ENCODE data around the gene SS18L1. TPM values are rescaled to one million over a fixed set of nuclear protein-coding genes. Genes with fewer than 3 reads are reported as not detected.

Gene SS18L1
- total and polyA plus RNA-seq, 10 of the 15 experiments (the other 5 are each of a cell fraction or from before 2014, with no cell fraction given), result 1.8 to 20.0 (median 6.6) TPM

- peaks cover 20% of the 10 kb centered on the region for H4K20me1 ChIP-seq (ENCODE audit: control insufficient read depth, insufficient read depth)
Observed at GRCh38 chr20:62139636-62140035, 3.9 kb upstream of the SS18L1 start.

GRCh38 chr20:62141043-62141396, 2.5 kb upstream of the SS18L1 start:
- peak; percentile 57 for FAIRE-seq
- CTCF ChIA-PET, result interaction anchor here (1.1 to 1.8 kb wide), 5 partner anchors 9 to 132 kb away, joined by 4 to 26 read pairs (median 6); partner anchors contain the start of gene LSM14B
- 54% methylated on average over 7 of the region's 7 CpGs for WGBS (ENCODE audit: insufficient coverage, insufficient replicate concordance, low lambda C conversion rate, missing lambda C conversion rate)
- no peak for TF ChIP-seq PAX8 (IDR thresholded peaks at IDR 0.05)
- no peak for TF ChIP-seq NFYB (IDR thresholded peaks at IDR 0.05; ENCODE audit: insufficient read depth, low read depth, low read length)
- no peak for TF ChIP-seq TCF3 (IDR thresholded peaks at IDR 0.05; ENCODE audit: borderline replicate concordance, insufficient read depth, low read depth, low read length)
- no peak for TF ChIP-seq PML (IDR thresholded peaks at IDR 0.05; ENCODE audit: low read length)
- TF ChIP-seq SMC3 (IDR thresholded peaks at IDR 0.05; ENCODE audit: borderline replicate concordance, low read length), result no peak
- TF ChIP-seq PRDM15 (CRISPR knock-in tag; IDR thresholded peaks at IDR 0.05), result no peak
- no peak for TF ChIP-seq PKNOX1 (IDR thresholded peaks at IDR 0.05)
- TF ChIP-seq CTCF (IDR thresholded peaks at IDR 0.05 in 2 of 3, conservative IDR thresholded peaks at IDR 0.05 in 1 of 3; ENCODE audit: control insufficient read depth in 2 of 3, extremely low read depth in 1 of 3, insufficient read depth in 1 of 3, low read depth in 3 of 3, low read length in 3 of 3), result no peak

More at GRCh38 chr20:62139636-62140035, 3.9 kb upstream of the SS18L1 start:
- 92% methylated on average over 13 of the region's 13 CpGs for WGBS (ENCODE audit: insufficient coverage, insufficient replicate concordance, low lambda C conversion rate, missing lambda C conversion rate)
- FAIRE-seq, result no peak
- Histone ChIP-seq H3K9me3 (replicated peaks; ENCODE audit: control insufficient read depth, insufficient read depth, low read length) (no peaks in the 10 kb centered on the region), H3K27ac (ENCODE audit: control insufficient read depth, insufficient read depth) (no peak overlapping the region), H3K9ac (ENCODE audit: control insufficient read depth, insufficient read depth, low read length) (no peak overlapping the region), H3K4me3 (no peak overlapping the region), H3K4me1 (ENCODE audit: control insufficient read depth, insufficient read depth, low read length) (peaks cover 10% of the 10 kb centered on the region), H3K4me2 (ENCODE audit: control insufficient read depth, insufficient read depth) (no peak overlapping the region), H3K36me3 (ENCODE audit: control insufficient read depth in 2 of 2, insufficient read depth in 2 of 2, low read length in 1 of 2) (peaks cover 33 to 52% of the 10 kb centered on the region in 2 experiments), H3K79me2 (ENCODE audit: control insufficient read depth, insufficient read depth, low read length) (peaks cover 53% of the 10 kb centered on the region), H3K27me3 (replicated peaks in 1 of 2; ENCODE audit: control insufficient read depth in 2 of 2, insufficient read depth in 2 of 2, low read length in 1 of 2) (no peaks in the 10 kb centered on the region), H2AFZ (ENCODE audit: control insufficient read depth, low read depth, low read length) (no peak overlapping the region)
- BruUV-seq (replicated peaks), result no TSS peak
- ChIA-PET CTCF (interaction anchor here (2.8 kb wide), 1 partner anchor 129 kb away, joined by 20 read pairs; no protein-coding TSS in a partner anchor), SMC1A (ENCODE audit: uncharacterized antibody, unreplicated experiment) (interaction anchor here (1.0 kb wide), 1 partner anchor 128 kb away, joined by 10 read pairs; no protein-coding TSS in a partner anchor), RAD21 (ENCODE audit: unreplicated experiment) (no interaction called here), POLR2A (no interaction called here)
- DNase-seq (ENCODE audit: low read depth, low spot score), result no peak
- intact Hi-C loops (cut with micrococcal nuclease; ENCODE audit: unreplicated experiment) (loop anchor here (5.0 kb wide), 1 partner anchor 77 kb away; no protein-coding TSS in a partner anchor), in situ Hi-C loops (cut with MboI) (no loop called here)
- TF ChIP-seq ZNF207 (IDR thresholded peaks at IDR 0.05; ENCODE audit: borderline replicate concordance), result no peak
- peak; percentile 49; the same call in 1 of the 2 replicates for TF ChIP-seq POLR2A (IDR thresholded peaks at IDR 0.05; ENCODE audit: low read depth, low read length)
- no peak for ATAC-seq

More at GRCh38 chr20:62141043-62141396, 2.5 kb upstream of the SS18L1 start:
- Histone ChIP-seq H3K36me3 (ENCODE audit: control insufficient read depth in 2 of 2, insufficient read depth in 2 of 2, low read length in 1 of 2) (peaks cover 29 to 43% of the 10 kb centered on the region in 2 experiments), H3K27ac (ENCODE audit: control insufficient read depth, insufficient read depth) (peak overlapping the region; percentile 32; the same call in 1 of the 2 replicates), H3K79me2 (ENCODE audit: control insufficient read depth, insufficient read depth, low read length) (peaks cover 66% of the 10 kb centered on the region), H2AFZ (ENCODE audit: control insufficient read depth, low read depth, low read length) (no peak overlapping the region), H3K27me3 (replicated peaks in 1 of 2; ENCODE audit: control insufficient read depth in 2 of 2, insufficient read depth in 2 of 2, low read length in 1 of 2) (no peaks in the 10 kb centered on the region), H4K20me1 (ENCODE audit: control insufficient read depth, insufficient read depth) (peaks cover 16% of the 10 kb centered on the region), H3K4me2 (ENCODE audit: control insufficient read depth, insufficient read depth) (peak overlapping the region; percentile 95), H3K4me1 (ENCODE audit: control insufficient read depth, insufficient read depth, low read length) (peaks cover 12% of the 10 kb centered on the region), H3K9me3 (replicated peaks; ENCODE audit: control insufficient read depth, insufficient read depth, low read length) (no peaks in the 10 kb centered on the region), H3K9ac (ENCODE audit: control insufficient read depth, insufficient read depth, low read length) (peak overlapping the region; percentile 90), H3K4me3 (peak overlapping the region; percentile 93)
- ATAC-seq (no peak), DNase-seq (ENCODE audit: low read depth, low spot score) (no peak)
- intact Hi-C loops (cut with micrococcal nuclease; ENCODE audit: unreplicated experiment), result loop anchor here (5.0 kb wide), 1 partner anchor 79 kb away; no protein-coding TSS in a partner anchor
- RAD21 ChIA-PET (ENCODE audit: unreplicated experiment), result interaction anchor here (0.8 to 1.9 kb wide), 3 partner anchors 19 to 130 kb away, joined by 3 to 16 read pairs (median 7); partner anchors contain the start of gene LSM14B
- BruUV-seq (replicated peaks), result no TSS peak
- POLR2A ChIA-PET, result interaction anchor here (0.6 to 1.7 kb wide), 3 partner anchors 14 to 50 kb away, joined by 3 to 5 read pairs (median 3); no protein-coding TSS in a partner anchor
- SMC1A ChIA-PET (ENCODE audit: uncharacterized antibody, unreplicated experiment), result interaction anchor here (0.9 to 2.0 kb wide), 4 partner anchors 14 to 130 kb away, joined by 4 to 14 read pairs (median 6); no protein-coding TSS in a partner anchor
- in situ Hi-C loops (cut with MboI), result no loop called here
